ENCODE measurements around the gene FBXO17.

FBXO17 gene, protein sequence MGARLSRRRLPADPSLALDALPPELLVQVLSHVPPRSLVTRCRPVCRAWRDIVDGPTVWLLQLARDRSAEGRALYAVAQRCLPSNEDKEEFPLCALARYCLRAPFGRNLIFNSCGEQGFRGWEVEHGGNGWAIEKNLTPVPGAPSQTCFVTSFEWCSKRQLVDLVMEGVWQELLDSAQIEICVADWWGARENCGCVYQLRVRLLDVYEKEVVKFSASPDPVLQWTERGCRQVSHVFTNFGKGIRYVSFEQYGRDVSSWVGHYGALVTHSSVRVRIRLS

DNA sequence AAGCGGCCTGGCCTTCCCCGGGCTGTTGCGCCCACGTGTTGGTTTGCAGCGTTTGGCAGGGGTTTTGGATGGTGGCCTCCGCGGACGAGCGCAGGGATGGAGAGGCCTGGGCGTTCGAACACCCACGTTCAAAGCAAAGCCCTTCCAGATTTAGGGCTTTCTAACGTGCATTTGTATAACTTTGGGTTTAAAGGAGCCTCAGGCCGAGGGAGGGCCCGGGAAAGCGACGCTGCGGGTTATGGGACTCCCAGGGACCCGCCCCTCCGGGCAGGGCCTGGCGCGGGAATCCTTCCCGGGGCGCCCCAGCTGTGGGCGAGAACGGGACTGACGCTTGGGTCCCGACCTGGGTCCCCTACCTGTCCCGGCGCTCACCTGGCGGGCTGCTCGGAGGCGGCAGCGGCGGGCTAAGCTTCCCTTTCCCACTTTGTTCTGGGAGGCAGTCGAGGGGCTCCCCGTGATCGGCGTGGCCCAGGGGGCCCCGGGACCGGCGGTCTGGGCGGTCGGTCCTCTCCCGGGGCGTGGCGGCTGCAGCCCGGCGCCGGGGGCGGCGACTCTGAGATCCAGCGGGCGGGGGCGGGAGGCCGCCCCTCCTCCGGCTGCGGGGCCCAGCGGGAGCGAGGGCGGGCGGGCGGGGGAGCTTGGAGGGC lies at the start of gene FBXO17:
FBXO17 (minus strand) TSS at position 529 of the 647 bp plus-strand sequence. CDS start 25,423 bp downstream, outside the sequence.
- TF ChIP-seq, protein P1, sequence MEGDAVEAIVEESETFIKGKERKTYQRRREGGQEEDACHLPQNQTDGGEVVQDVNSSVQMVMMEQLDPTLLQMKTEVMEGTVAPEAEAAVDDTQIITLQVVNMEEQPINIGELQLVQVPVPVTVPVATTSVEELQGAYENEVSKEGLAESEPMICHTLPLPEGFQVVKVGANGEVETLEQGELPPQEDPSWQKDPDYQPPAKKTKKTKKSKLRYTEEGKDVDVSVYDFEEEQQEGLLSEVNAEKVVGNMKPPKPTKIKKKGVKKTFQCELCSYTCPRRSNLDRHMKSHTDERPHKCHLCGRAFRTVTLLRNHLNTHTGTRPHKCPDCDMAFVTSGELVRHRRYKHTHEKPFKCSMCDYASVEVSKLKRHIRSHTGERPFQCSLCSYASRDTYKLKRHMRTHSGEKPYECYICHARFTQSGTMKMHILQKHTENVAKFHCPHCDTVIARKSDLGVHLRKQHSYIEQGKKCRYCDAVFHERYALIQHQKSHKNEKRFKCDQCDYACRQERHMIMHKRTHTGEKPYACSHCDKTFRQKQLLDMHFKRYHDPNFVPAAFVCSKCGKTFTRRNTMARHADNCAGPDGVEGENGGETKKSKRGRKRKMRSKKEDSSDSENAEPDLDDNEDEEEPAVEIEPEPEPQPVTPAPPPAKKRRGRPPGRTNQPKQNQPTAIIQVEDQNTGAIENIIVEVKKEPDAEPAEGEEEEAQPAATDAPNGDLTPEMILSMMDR (IDR thresholded peaks at IDR 0.05; ENCODE audit: control insufficient read depth, extremely low read depth, insufficient read depth): no peak
- no peak within 1 kb of the TSS for H3K4me3 ChIP-seq (ENCODE audit: low read depth, low read length)
- DNase-seq (ENCODE audit: low read depth): no peak

DNA sequence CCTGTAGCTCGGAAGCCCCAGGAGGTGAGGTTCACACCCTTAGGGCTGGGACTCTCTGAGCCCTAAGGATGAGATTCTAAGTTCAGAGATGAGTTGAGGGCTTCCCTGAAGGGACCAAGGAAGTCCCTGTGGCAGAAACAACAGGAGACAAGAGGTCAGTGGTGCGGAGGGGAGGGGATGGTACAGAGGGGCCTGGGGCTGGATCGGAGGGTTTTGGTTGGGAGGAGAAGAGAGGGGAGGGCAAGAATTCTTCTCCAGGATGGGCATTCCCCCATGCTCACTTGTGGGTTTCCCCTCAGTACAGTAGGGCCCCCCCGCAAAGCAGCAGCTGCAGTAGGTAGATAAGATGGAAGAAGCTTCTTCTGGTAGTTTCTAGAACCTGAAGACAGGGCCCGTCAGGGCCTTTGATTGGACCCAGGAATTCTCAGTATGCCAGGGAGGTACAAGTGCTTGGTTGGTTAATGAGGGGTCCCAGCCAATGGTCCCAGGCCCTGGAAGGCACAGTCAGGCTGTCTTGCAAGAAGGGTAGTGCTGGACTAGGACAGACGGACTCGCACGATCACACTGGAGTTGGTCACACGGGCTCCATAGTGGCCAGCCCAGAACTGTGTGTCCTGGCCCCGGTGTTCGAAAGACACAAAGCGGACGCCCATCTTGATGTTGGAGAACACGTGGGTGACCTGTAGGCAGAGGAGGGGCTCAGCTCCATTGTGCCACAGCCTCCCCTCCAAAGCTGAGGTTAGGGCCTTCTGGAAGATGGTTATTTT lies 49.5 kb upstream of the FBXO17 start:
- DNase-seq (ENCODE audit: low read depth): no peak
- no peak overlapping the region for H3K4me3 ChIP-seq (ENCODE audit: low read depth, low read length)
- TF ChIP-seq, protein P1 (IDR thresholded peaks at IDR 0.05; ENCODE audit: control insufficient read depth, extremely low read depth, insufficient read depth): no peak

DNA sequence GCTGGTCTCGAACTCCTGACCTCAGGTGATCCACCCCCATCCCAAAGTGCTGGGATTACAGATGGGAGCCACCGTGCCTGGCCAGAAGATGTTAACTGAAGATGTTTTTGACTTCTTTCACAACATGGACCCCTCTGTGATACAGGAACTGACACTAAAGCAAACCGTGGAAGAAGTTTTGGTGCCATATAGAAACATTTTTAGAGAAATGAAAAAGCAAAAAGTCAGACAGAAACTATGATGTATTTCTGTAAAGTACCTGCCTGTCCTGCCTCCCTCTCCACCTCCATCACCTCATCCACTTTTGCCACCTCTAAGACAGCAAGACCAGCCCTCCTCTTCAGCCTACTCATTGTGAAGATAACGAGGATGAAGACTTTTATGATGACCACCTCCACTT lies 45.5 kb upstream of the FBXO17 start:
- TF ChIP-seq, protein P1 (IDR thresholded peaks at IDR 0.05; ENCODE audit: control insufficient read depth, extremely low read depth, insufficient read depth): no peak
- no peak overlapping the region for H3K4me3 ChIP-seq (ENCODE audit: low read depth, low read length)
- no peak for DNase-seq (ENCODE audit: low read depth)

DNA sequence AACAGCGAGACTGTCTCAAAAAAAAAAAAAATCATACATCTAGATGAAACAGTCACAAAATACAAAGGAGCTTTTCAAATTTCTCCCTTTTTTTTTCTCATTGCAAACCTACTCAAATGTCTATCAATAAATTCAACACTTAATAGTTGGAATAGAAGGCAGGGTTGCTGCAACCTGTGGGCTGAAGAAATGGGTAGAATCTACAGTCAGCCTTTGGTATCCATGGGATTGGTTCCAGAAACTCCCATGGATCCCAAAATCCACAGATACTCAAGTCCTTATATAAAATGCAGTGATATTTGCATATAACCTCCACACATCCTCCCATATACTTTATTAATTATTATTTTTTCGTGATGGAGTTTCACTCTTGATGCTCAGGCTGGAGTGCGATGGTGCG lies 42.1 kb upstream of the FBXO17 start:
- DNase-seq (ENCODE audit: low read depth): no peak
- TF ChIP-seq, protein P1 (IDR thresholded peaks at IDR 0.05; ENCODE audit: control insufficient read depth, extremely low read depth, insufficient read depth): no peak
- H3K4me3 ChIP-seq (ENCODE audit: low read depth, low read length): no peak overlapping the region

DNA sequence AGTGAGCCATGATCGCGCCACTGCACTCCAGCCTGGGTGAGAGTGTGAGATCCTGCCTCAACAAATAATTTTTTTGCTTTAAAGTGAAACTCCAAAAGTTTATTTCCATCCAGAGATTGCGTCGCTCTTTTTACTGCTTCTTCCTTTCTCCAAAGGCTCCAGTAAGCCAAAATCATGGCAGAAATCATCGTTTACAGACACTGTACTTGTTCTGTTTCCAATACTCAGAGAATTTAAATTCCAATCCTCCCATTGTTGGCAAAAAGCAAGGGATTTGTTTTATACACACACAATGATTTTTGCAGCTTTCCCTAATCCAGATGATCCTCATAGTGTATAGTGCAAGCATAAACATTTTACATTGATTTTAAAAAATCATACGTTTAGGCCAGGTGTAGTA lies 41.5 kb upstream of the FBXO17 start:
- no peak overlapping the region for H3K4me3 ChIP-seq (ENCODE audit: low read depth, low read length)
- TF ChIP-seq, protein P1 (IDR thresholded peaks at IDR 0.05; ENCODE audit: control insufficient read depth, extremely low read depth, insufficient read depth): no peak
- DNase-seq (ENCODE audit: low read depth): no peak

DNA sequence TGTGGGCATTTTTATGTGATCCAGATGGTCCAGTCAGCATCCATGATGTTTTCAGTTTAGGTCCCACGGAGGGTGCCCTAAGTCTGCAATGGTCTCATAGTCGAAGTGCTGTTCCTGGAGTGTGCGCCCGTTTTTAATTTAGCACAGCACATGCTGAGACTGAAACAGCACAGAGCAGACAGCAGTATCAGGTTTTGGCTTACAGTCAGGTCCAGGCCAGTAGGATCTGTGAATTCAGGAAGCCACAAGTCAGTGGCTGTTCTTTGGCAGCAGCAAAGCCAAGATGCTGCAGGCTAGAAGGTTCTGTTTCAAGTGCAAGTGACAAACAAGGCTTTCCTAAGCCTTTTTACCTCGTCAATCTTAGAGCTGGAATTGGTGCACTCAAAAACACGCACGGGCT lies 38.5 kb upstream of the FBXO17 start:
- TF ChIP-seq, protein P1 (IDR thresholded peaks at IDR 0.05; ENCODE audit: control insufficient read depth, extremely low read depth, insufficient read depth): no peak
- no peak for DNase-seq (ENCODE audit: low read depth)

More for the DNA sequence above, 38.5 kb upstream of the FBXO17 start:
- no peak overlapping the region for H3K4me3 ChIP-seq (ENCODE audit: low read depth, low read length)

Data from LNCaP clone FGC (cell line).